T-cell (primary cell): ENCODE measurements around the gene TRPM5. TPM values are rescaled to one million over a fixed set of nuclear protein-coding genes. Genes with fewer than 3 reads are reported as not detected.

ENCODE experiments used
- ATAC-seq, 4 experiments: fragments of 200-7000 bp in 3 of 4; fragments of 150-1000 bp in 1 of 4; cut with Tn5 transposase; replicated peaks in 1 of 4; 1 replicate in 3 of 4; 2 replicates in 1 of 4; pipeline ENCODE4 v1.10.0; 2021; ENCODE audit warnings: moderate library complexity in 3 of 4, mild to moderate bottlenecking in 2 of 4, moderate number of reproducible peaks in 1 of 4
- CTCF ChIA-PET, 2 donors: fragments of 300-600 bp; sonication (Branson Sonifier 250); formaldehyde crosslinking; loops; one replicate each; lab custom pipeline; 2022; ENCODE audit warnings: antibody characterized with exemption in 2 of 2; lab: Charles Lee
- POLR2A ChIA-PET, 2 donors: fragments of 300-600 bp; sonication (Branson Sonifier 250); formaldehyde crosslinking; loops; one replicate each; lab custom pipeline; 2022; ENCODE audit warnings: antibody characterized with exemption in 2 of 2; lab: Charles Lee
- DNase-seq, 35 experiments: peaks; one replicate each; pipeline versions ENCODE4 v3.0.0 to v3.0.0-alpha.2; 2013 to 2023
- H3K27ac ChIP-seq: one replicate; pipeline ENCODE4 v1.5.1; 2013; ENCODE audit warnings: low read length
- H3K27me3 ChIP-seq, 2 experiments: replicated peaks in 1 of 2; 1 replicate in 1 of 2; 2 replicates in 1 of 2; pipeline versions ENCODE4 v1.6.1 to v1.7.0; 2013; ENCODE audit warnings: low read length in 1 of 2, mixed read lengths in 1 of 2; ENCODE audit not compliant: control insufficient read depth in 2 of 2, insufficient read depth in 2 of 2; ENCODE audit errors: extremely low read depth in 1 of 2
- H3K36me3 ChIP-seq, 2 donors: 1 replicate in 1 of 2; 2 replicates in 1 of 2; pipeline versions ENCODE4 v1.6.1 to v1.7.0; 2013; ENCODE audit warnings: low read length in 1 of 2; ENCODE audit not compliant: control insufficient read depth in 2 of 2, insufficient read depth in 1 of 2; ENCODE audit errors: extremely low read depth in 1 of 2
- H3K4me1 ChIP-seq, 2 experiments: 1 replicate in 1 of 2; 2 replicates in 1 of 2; pipeline versions ENCODE4 v1.6.1 to v1.7.0; 2013; ENCODE audit warnings: low read length in 2 of 2, mixed read lengths in 1 of 2; ENCODE audit not compliant: insufficient read depth in 2 of 2, control insufficient read depth in 1 of 2; ENCODE audit errors: extremely low read depth in 1 of 2
- H3K4me3 ChIP-seq, 2 donors: 1 replicate in 1 of 2; 2 replicates in 1 of 2; pipeline versions ENCODE4 v1.5.1 to v1.7.0; 2013; ENCODE audit warnings: mild to moderate bottlenecking in 2 of 2, low read length in 1 of 2, moderate library complexity in 1 of 2; ENCODE audit not compliant: control insufficient read depth in 1 of 2; ENCODE audit errors: extremely low read depth in 1 of 2
- H3K9me3 ChIP-seq: 2 replicates; pipeline ENCODE4 v1.7.0; 2013
- H3K27ac Mint-ChIP-seq, 2 donors: one replicate each; pipeline ENCODE4 v1.8.0; 2020 to 2021; ENCODE audit warnings: mild to moderate bottlenecking in 2 of 2, mixed read lengths in 2 of 2
- H3K27me3 Mint-ChIP-seq, 2 donors: one replicate each; pipeline ENCODE4 v1.8.0; 2021 to 2022; ENCODE audit warnings: mixed read lengths in 2 of 2
- H3K36me3 Mint-ChIP-seq: one replicate; pipeline ENCODE4 v1.8.0; 2021; ENCODE audit warnings: mixed read lengths
- H3K4me1 Mint-ChIP-seq, 3 donors: one replicate each; pipeline ENCODE4 v1.8.0; 2020 to 2022; ENCODE audit warnings: mixed read lengths in 3 of 3, mild to moderate bottlenecking in 1 of 3
- H3K4me3 Mint-ChIP-seq, 3 donors: one replicate each; pipeline ENCODE4 v1.8.0; 2020 to 2022; ENCODE audit warnings: mild to moderate bottlenecking in 3 of 3, mixed read lengths in 3 of 3, moderate library complexity in 3 of 3
- H3K9me3 Mint-ChIP-seq, 3 donors: one replicate each; pipeline ENCODE4 v1.8.0; 2020 to 2022; ENCODE audit warnings: mixed read lengths in 3 of 3
- WGBS: methylation state at CpG from one replicate; pipeline ENCODE4 v1.1.5; 2013; ENCODE audit warnings: missing lambda C conversion rate; ENCODE audit not compliant: insufficient coverage; 5-methylcytosine and 5-hydroxymethylcytosine counted together
- total RNA-seq, 35 experiments: library from RNA in 6 of 35; stranded (reverse) in 6 of 35; fragments of 120-200 nt in 1 of 35; gene quantifications; one replicate each; pipeline versions ENCODE4 v1.2.1 to v1.2.4 and lab custom pipeline; 2013 to 2026

Gene TRPM5
- total RNA-seq, 5 donors from 2014 or later (not counting 1 experiment from before 2014, with no cell fraction given) = 0.07 to 0.73 (median 0.22) TPM

DNA sequence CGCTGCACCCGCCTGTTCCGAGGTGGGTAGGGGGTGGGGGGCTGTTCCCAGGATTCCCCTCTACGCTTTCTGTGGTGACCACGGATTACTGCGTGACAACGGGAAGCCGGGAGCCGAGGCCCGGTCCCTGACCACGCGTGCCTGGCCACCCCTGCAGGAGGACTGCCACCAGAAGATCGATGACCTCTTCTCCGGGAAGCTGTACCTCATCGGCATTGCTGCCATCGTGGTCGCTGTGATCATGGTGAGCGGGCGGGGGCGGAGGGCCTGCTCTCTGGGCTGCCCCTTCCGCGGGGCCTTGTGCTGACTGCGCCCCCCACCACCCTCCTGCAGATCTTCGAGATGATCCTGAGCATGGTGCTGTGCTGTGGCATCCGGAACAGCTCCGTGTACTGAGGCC lies 47.8 kb downstream of the TRPM5 start:
- Histone ChIP-seq H3K4me3 (no peak overlapping the region), H3K9me3 (no peaks in the 10 kb centered on the region), H3K36me3 (peaks cover 14 to 44% of the 10 kb centered on the region in 2 donors), H3K27ac (no peak overlapping the region), H3K27me3 (no peaks in the 10 kb centered on the region), H3K4me1 (peaks cover under 1 to 56% of the 10 kb centered on the region in 2 experiments)
- peaks cover 6 to 10% (median 8%) of the 10 kb centered on the region in 3 donors for H3K4me1 Mint-ChIP-seq
- H3K9me3 Mint-ChIP-seq = no peaks in the 10 kb centered on the region
- ChIA-PET CTCF (no interaction called here), POLR2A (no interaction called here)
- H3K27me3 Mint-ChIP-seq = no peaks in the 10 kb centered on the region
- DNase-seq = no peak
- no peak overlapping the region for H3K4me3 Mint-ChIP-seq
- ATAC-seq = no peak
- WGBS = 96% methylated on average over 24 of the region's 26 CpGs
- no peak overlapping the region for H3K27ac Mint-ChIP-seq
- peaks cover 6% of the 10 kb centered on the region for H3K36me3 Mint-ChIP-seq

DNA sequence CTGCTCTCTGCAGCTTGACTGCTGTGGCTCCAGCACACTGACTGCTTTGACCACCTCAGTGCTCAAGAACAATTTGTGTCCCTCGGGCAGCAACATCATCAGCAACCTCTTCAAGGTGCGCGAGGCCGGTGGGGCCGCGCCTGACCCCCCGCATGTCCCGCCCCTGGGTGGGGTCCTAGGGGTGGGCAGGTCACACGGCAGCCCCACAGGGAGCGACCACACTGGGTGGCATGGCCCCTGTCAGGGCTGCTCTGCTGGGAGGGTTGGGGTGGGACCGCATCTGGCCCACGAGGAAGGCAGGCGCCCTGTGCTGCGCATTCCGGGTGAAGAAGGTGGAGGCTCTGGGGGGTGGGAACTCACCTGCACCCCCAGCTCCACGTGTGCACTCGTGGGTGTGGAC lies 48.5 kb downstream of the TRPM5 start:
- Histone ChIP-seq H3K4me3 (no peak overlapping the region), H3K4me1 (peaks cover 0 to 56% of the 10 kb centered on the region in 2 experiments), H3K27ac (no peak overlapping the region), H3K36me3 (peaks cover 17 to 45% of the 10 kb centered on the region in 2 donors), H3K27me3 (no peaks in the 10 kb centered on the region), H3K9me3 (no peaks in the 10 kb centered on the region)
- Mint-ChIP-seq H3K9me3 (no peaks in the 10 kb centered on the region), H3K4me3 (no peak overlapping the region), H3K4me1 (peaks cover 3 to 7% (median 7%) of the 10 kb centered on the region in 3 donors), H3K27ac (no peak overlapping the region), H3K27me3 (no peaks in the 10 kb centered on the region), H3K36me3 (peaks cover 6% of the 10 kb centered on the region)
- 94% methylated on average over 15 of the region's 17 CpGs for WGBS
- ATAC-seq = no peak
- no peak for DNase-seq
- ChIA-PET POLR2A (no interaction called here), CTCF (no interaction called here)

DNA sequence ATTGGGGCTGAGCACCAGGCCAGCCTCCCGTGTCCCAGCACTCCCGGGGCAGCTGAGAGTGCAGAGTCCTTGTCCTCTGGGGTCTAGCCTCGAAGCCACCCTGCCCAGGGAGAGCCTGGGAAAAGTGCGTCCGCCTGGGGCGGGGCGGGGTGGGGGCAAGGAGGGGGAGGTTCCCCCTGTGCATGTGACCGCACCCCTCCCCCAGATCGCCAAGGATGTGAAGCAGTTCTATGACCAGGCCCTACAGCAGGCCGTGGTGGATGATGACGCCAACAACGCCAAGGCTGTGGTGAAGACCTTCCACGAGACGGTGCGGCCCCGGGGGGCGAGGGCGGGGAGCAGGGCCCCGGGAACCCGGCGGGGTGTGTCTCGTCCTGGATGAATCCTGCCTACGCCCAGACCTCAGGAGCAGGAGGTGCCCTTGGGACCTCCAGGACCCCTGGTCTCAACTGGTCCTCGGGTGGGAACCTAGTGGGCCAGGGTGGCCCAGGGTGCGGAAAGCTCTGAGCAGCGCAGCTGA lies 49.0 kb downstream of the TRPM5 start:
- ATAC-seq (no peak), DNase-seq (no peak)
- Mint-ChIP-seq H3K36me3 (peaks cover 6% of the 10 kb centered on the region), H3K27ac (no peak overlapping the region), H3K9me3 (no peaks in the 10 kb centered on the region), H3K4me1 (peaks cover 3 to 11% (median 8%) of the 10 kb centered on the region in 3 donors), H3K4me3 (no peak overlapping the region), H3K27me3 (no peaks in the 10 kb centered on the region)
- Histone ChIP-seq H3K27me3 (no peaks in the 10 kb centered on the region), H3K36me3 (peaks cover 17 to 48% of the 10 kb centered on the region in 2 donors), H3K27ac (no peak overlapping the region), H3K4me1 (peaks cover 0 to 61% of the 10 kb centered on the region in 2 experiments), H3K4me3 (no peak overlapping the region), H3K9me3 (no peaks in the 10 kb centered on the region)
- CTCF ChIA-PET = no interaction called here
- 94% methylated on average over 15 of the region's 26 CpGs for WGBS
- POLR2A ChIA-PET = no interaction called here

DNA sequence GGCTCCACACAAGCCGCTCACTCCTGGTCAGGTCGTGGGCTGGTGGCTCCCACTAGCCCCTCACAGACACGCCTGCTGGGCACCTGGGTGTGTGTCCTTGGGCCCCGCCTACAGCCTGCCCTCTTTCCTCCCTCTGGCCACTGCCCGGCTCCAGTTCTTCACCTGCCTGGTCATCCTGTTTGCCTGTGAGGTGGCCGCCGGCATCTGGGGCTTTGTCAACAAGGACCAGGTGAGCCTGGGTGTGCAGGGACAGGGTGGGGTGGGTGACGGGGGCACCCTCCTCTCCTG lies 49.6 kb downstream of the TRPM5 start:
- Mint-ChIP-seq H3K4me3 (no peak overlapping the region), H3K27me3 (no peaks in the 10 kb centered on the region), H3K27ac (no peak overlapping the region), H3K4me1 (peaks cover 5 to 16% (median 12%) of the 10 kb centered on the region in 3 donors), H3K36me3 (peaks cover 6% of the 10 kb centered on the region), H3K9me3 (no peaks in the 10 kb centered on the region)
- Histone ChIP-seq H3K4me1 (peaks cover 0 to 63% of the 10 kb centered on the region in 2 experiments), H3K27me3 (no peaks in the 10 kb centered on the region), H3K4me3 (no peak overlapping the region), H3K27ac (no peak overlapping the region), H3K36me3 (peaks cover 17 to 53% of the 10 kb centered on the region in 2 donors), H3K9me3 (no peaks in the 10 kb centered on the region)
- ChIA-PET CTCF (no interaction called here), POLR2A (no interaction called here)
- no peak for DNase-seq
- 92% methylated on average over 2 of the region's 8 CpGs for WGBS
- no peak for ATAC-seq

Other genes starting within 250 kb of the TRPM5 start
- 1 to 10 TPM in 1 of 5 donors, under 1 TPM in 4; 0.29 to 1.3 (median 0.51) TPM for gene ASCL2, start 173.9 kb downstream of the TRPM5 start, total RNA-seq
- 100 to 1,000 TPM in 2 of 5 donors, 10 to 100 TPM in 3; 62.3 to 133 (median 88.9) TPM for gene C11orf21, start 142.6 kb downstream of the TRPM5 start, total RNA-seq
- gene TSPAN32, start 142.5 kb downstream of the TRPM5 start, total RNA-seq = 100 to 1,000 TPM in 2 of 5 donors, 10 to 100 TPM in 3; 66.9 to 185 (median 92.3) TPM
- 100 to 1,000 TPM; 124 to 213 (median 146) TPM for gene CD81, start 67.2 kb downstream of the TRPM5 start, total RNA-seq
- gene TSSC4, start 43.8 kb downstream of the TRPM5 start, total RNA-seq = 10 to 100 TPM; 46.2 to 73.7 (median 64.8) TPM
- gene KCNQ1, start 494 bp upstream of the TRPM5 start, total RNA-seq = 10 to 100 TPM; 20.9 to 32.9 (median 24.0) TPM